Measurements from ENCODE around the gene APAF1. TPM values are rescaled to one million over a fixed set of nuclear protein-coding genes. Genes with fewer than 3 reads are reported as not detected.
A peak's percentile ranks its signal among the peaks of the same experiment; 100 is the strongest.

APAF1 gene
- total and polyA plus RNA-seq, 2 of the 13 experiments (the other 11 are each of a cell fraction or from before 2014, with no cell fraction given) = 6.0 to 13.0 TPM

DNA sequence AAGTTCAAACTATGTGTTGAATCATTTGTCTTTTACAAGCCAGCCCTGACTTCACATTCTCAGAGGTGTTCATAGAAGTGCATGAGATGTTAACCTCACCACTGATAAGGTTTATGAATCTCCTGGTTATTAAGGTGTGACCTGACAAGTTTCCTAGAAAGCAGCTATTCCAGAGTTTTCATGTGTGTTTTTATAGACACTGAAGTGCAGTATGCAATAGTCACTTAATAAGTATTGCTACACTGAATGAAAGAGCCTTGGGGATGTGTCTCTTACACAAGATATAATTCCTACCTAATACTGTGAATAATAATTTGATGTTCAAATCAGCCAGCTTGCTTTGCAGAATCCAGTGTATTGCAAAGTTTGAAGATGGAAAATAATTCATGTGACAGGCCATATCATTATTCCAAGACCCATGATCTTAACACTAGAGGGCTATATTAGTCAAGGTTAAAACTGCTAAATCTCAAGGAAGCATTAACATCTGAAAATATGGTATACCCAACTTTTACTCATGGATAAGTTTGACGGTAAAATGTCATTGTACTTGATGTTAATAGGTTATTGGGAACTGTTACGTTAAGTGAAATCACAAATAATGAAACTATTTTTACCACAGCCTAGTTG lies 38.6 kb upstream of the APAF1 start:
- no peak overlapping the region for H3K4me2 ChIP-seq (ENCODE audit: low read depth, low read length)
- DNase-seq (ENCODE audit: low spot score) (no peak), FAIRE-seq (no peak), ATAC-seq (no peak)
- WGBS (ENCODE audit: low lambda C conversion rate) = 65% methylated on average over 2 of the region's 2 CpGs
- no peaks in the 10 kb centered on the region for H3K9me3 ChIP-seq (ENCODE audit: low read length)
- no peaks in the 10 kb centered on the region for H3K79me2 ChIP-seq (ENCODE audit: insufficient read depth, low read length)
- CTCF ChIA-PET (ENCODE audit: low intra/inter-chr PET ratio, low total read pairs) = no interaction called here
- no TSS peak for BruUV-seq (replicated peaks)
- H4K20me1 ChIP-seq (ENCODE audit: insufficient read depth, low read length) = no peaks in the 10 kb centered on the region
- H3K4me1 ChIP-seq (ENCODE audit: insufficient read depth, low read length) = no peaks in the 10 kb centered on the region
- no peak overlapping the region for H2AFZ ChIP-seq (ENCODE audit: low read length)
- peaks cover 0 to 14% of the 10 kb centered on the region in 2 experiments; a peak in 3 of 5 replicates for H3K36me3 ChIP-seq (replicated peaks in 1 of 2; ENCODE audit: control insufficient read depth in 1 of 2, insufficient read depth in 2 of 2, low read length in 2 of 2)
- POLR2A ChIA-PET = interaction anchor here (5.2 kb wide), 1 partner anchor 13 kb away, joined by 32 read pairs; the partner anchor contains the start of gene SLC25A3
- no peak overlapping the region for H3K9ac ChIP-seq (ENCODE audit: insufficient read depth, low read depth, low read length)
- H3K4me3 ChIP-seq (replicated peaks in 1 of 3; ENCODE audit: insufficient read depth in 1 of 3, low read depth in 2 of 3, low read length in 3 of 3) = no peak overlapping the region
- H3K27me3 ChIP-seq (ENCODE audit: control insufficient read depth in 1 of 2, insufficient read depth in 2 of 2, low read length in 2 of 2) = no peaks in the 10 kb centered on the region
- TF ChIP-seq ZFP90 (CRISPR knock-in tag; IDR thresholded peaks at IDR 0.05; ENCODE audit: borderline replicate concordance) = no peak
- TF ChIP-seq MLXIP (CRISPR knock-in tag; IDR thresholded peaks at IDR 0.05; ENCODE audit: borderline replicate concordance) = no peak
- TF ChIP-seq ZSCAN9 (CRISPR knock-in tag; IDR thresholded peaks at IDR 0.05; ENCODE audit: borderline replicate concordance) = no peak
- no peak for TF ChIP-seq ZNF543 (CRISPR knock-in tag; IDR thresholded peaks at IDR 0.05)
- TF ChIP-seq, protein P1, sequence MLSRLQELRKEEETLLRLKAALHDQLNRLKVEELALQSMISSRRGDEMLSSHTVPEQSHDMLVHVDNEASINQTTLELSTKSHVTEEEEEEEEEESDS (CRISPR knock-in tag; IDR thresholded peaks at IDR 0.05; ENCODE audit: borderline replicate concordance) = no peak
- no peak for TF ChIP-seq ARID3A (IDR thresholded peaks at IDR 0.05; ENCODE audit: low read depth, low read length)
- TF ChIP-seq ZNF225 (CRISPR knock-in tag; IDR thresholded peaks at IDR 0.05) = no peak
- peak; percentile 54; the same call in 1 of the 2 replicates for TF ChIP-seq CEBPB (IDR thresholded peaks at IDR 0.05; ENCODE audit: borderline replicate concordance, low read depth, low read length)
- peak; percentile 84 for TF ChIP-seq BCL6 (CRISPR knock-in tag; IDR thresholded peaks at IDR 0.05)
- intact Hi-C loops (cut with micrococcal nuclease; ENCODE audit: unreplicated experiment) (no loop called here), in situ Hi-C loops (cut with HindIII; ENCODE audit: extremely low pct_ligation_motif_present, low pct_unique_long_range_greater_than_20kb) (no loop called here)
- no peak overlapping the region for H3K27ac ChIP-seq (ENCODE audit: extremely low read length, insufficient read depth, low read length)
